WI38 (cell line): ENCODE measurements around the gene TSHZ3.

ENCODE experiments used
- H3K4me3 ChIP-seq: 2 replicates; pipeline ENCODE4 v1.5.1; 2011; ENCODE audit warnings: low read depth, mild to moderate bottlenecking, control low read depth, low read length
- CTCF ChIP-seq: IDR thresholded peaks from 2 replicates; pipeline ENCODE4 v1.5.1; 2012; ENCODE audit warnings: low read depth, mild to moderate bottlenecking, control low read depth, low read length

Gene TSHZ3

GRCh38 chr19:31370216-31370615, 21.0 kb upstream of the TSHZ3 start:
- TF ChIP-seq CTCF, result no peak
- H3K4me3 ChIP-seq, result no peak overlapping the region

DNA sequence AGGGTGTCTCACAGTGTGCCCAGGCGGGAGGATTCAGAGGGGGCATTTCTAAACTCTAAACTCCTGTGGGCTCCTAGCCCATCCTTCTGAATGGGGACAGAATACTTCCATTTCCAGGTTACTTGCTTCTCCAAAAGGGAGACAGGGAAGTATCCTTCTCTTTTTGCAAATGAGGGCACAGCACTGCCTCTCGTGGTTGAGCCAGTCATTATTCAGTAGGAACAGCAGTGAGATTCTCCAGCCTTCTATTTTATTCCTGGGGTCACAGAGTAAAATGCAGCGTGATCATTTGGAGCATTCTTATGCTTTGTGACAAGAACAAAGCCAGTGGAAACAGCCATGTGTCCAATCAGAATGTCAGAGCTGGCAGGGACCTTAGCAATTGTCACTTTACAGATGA, 15.7 kb upstream of the TSHZ3 start:
- TF ChIP-seq CTCF, result no peak
- H3K4me3 ChIP-seq, result no peak overlapping the region

GRCh38 chr19:31361728-31362127, 12.5 kb upstream of the TSHZ3 start:
- no peak for TF ChIP-seq CTCF
- H3K4me3 ChIP-seq, result no peak overlapping the region

DNA sequence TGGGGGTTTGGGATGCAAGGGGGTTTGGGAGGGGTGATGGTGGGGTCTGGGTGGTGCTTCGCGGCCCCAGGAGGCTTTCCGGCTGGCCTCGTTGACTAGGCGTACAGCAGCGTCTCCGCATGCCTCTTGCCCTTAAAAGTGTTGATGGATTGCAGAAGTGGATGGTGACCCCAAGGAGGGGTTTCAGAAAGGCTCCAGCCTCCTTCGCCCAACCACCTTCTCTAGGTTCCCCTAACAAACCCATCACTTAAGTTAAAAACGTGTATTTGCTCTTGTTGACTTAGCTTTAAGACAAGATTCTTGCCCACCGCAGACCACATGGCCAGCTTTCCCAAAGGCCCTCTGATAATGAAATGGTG, 8.1 kb upstream of the TSHZ3 start:
- no peak overlapping the region for H3K4me3 ChIP-seq
- no peak for TF ChIP-seq CTCF

DNA sequence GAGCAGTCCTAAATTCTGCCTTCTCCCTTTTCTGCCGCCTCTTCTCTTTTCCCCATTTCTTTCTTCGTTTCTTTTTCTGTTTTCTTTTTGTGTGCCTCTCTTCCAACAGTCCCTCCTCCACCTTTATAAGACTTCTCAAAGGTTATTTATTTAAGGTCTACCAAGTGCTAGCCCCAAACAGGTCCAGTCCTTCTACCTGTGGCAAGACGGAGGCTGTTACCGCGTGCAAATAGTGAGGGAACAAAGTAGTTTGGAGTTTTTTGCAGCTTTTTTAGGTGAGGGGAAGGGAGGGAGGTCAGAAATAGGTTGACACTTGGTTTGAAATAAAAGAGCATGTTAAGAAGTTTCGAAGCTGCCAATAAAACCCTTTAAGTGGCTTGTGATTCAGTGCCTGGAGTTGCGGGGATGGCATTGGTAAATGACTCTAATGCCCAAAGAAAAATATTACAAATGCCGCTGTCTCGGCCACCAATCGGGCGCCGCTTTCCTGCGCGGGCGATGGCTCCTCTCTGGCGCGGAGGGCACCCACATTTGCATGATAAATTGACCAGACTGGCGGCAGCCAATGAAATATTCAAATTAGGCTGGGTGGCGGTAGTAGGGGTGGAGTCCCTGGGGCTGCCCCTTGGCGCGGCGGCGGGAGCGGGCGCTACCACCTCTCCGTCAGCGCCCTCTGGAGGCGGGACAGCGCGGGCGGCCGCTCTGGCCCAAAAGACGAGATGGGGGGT, 7.5 kb upstream of the TSHZ3 start:
- no peak for TF ChIP-seq CTCF
- no peak overlapping the region for H3K4me3 ChIP-seq

- no peak for TF ChIP-seq CTCF
These were observed 6.5 kb upstream of the TSHZ3 start for GRCh38 chr19:31355665-31356289.

GRCh38 chr19:31354799-31355664, 5.8 kb upstream of the TSHZ3 start:
- no peak overlapping the region for H3K4me3 ChIP-seq
- TF ChIP-seq CTCF, result no peak

More at GRCh38 chr19:31355665-31356289, 6.5 kb upstream of the TSHZ3 start:
- no peak overlapping the region for H3K4me3 ChIP-seq
